ENCODE data around the gene PRKG1. TPM values are rescaled to one million over a fixed set of nuclear protein-coding genes. Genes with fewer than 3 reads are reported as not detected.

Gene PRKG1
- total RNA-seq, 4 donors from 2014 or later: 0.63 to 4.3 (median 2.1) TPM

DNA sequence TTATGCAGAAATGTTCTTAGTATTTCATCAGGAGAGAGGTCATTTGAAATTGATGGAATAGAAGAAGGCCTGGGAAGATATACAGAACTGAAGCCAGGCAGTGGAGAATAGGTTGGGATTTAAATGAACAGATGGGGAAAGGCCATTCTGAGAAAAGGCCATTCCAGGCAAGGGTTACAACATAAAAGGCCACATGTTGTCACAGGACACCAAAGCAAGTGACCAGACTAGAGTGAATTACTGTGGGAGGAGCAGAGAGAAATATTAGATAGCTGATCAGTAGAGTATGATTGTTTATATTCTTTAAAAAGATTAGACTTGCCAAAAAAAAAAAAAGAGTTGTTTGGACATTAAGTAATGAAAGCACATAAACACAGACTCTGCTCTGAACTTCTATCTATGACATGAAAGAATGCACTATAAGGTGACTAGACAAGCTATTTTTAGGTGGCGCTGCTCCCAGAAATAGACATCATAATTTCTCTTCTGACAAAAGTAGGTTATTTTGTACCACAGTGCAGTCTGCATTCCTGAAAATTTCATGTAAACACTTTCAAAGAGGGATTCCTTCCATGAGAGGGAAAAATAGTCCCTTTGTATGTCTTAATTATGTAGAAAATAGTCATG lies 1184.6 kb downstream of the PRKG1 start:
- 91% methylated on average over 1 of the region's 1 CpG for WGBS, 2 donors
- DNase-seq (ENCODE audit: low spot score in 2 of 2): no peak
- TF ChIP-seq POLR2A (IDR thresholded peaks at IDR 0.05): no peak
- TF ChIP-seq, protein P1, sequence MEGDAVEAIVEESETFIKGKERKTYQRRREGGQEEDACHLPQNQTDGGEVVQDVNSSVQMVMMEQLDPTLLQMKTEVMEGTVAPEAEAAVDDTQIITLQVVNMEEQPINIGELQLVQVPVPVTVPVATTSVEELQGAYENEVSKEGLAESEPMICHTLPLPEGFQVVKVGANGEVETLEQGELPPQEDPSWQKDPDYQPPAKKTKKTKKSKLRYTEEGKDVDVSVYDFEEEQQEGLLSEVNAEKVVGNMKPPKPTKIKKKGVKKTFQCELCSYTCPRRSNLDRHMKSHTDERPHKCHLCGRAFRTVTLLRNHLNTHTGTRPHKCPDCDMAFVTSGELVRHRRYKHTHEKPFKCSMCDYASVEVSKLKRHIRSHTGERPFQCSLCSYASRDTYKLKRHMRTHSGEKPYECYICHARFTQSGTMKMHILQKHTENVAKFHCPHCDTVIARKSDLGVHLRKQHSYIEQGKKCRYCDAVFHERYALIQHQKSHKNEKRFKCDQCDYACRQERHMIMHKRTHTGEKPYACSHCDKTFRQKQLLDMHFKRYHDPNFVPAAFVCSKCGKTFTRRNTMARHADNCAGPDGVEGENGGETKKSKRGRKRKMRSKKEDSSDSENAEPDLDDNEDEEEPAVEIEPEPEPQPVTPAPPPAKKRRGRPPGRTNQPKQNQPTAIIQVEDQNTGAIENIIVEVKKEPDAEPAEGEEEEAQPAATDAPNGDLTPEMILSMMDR (IDR thresholded peaks at IDR 0.05): no peak
- no peak overlapping the region for H3K4me3 ChIP-seq (ENCODE audit: low read depth, poor library complexity, severe bottlenecking)
- intact Hi-C loops (cut with DNase I; ENCODE audit: low total_unique reads): no loop called here

DNA sequence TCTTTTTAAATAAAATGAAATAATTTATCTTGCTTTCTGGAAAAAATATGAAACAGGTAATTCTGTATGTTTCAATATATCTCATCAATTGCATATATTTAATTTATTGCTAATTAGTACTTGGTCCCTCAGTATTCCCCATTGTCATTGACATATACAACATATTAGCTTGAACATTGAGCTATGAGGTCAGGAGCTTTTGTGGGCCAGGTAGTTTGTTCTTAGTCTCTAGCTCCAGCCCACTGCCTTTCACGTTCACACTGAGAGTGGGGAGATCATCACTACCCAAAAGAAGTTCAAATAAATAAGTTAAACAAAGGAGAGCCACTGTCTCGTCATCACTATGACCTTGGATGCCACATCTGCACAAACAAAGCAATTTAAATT lies 1185.1 kb downstream of the PRKG1 start:
- intact Hi-C loops (cut with DNase I; ENCODE audit: low total_unique reads): no loop called here
- no peak for DNase-seq (ENCODE audit: low spot score in 2 of 2)
- no peak overlapping the region for H3K4me3 ChIP-seq (ENCODE audit: low read depth, poor library complexity, severe bottlenecking)
- WGBS, 2 donors: 76 to 79% methylated on average over 2 of the region's 2 CpGs
- no peak for TF ChIP-seq POLR2A (IDR thresholded peaks at IDR 0.05)
- TF ChIP-seq, protein P1 (IDR thresholded peaks at IDR 0.05): no peak

DNA sequence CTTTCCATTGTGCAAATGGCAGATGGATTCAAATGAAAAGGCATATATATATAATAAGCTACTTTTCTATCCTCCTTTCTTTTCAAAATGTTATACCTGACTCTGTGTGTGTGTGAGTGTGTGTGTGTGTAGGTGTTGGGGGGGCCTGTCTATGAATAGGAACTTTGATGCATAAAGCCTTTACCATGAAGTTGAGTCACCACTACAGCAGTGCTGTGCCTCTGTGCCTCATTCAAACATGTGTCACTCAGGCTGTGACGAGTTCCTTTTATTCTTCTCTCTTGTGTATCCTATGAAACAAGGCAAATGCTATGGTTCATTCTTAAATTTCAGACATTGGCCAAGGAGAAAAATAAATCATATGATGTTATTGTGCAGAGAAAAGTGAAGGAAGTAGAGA lies 1187.1 kb downstream of the PRKG1 start:
- DNase-seq (ENCODE audit: low spot score in 2 of 2): no peak
- intact Hi-C loops (cut with DNase I; ENCODE audit: low total_unique reads): no loop called here
- TF ChIP-seq, protein P1 (IDR thresholded peaks at IDR 0.05): no peak
- no peak for TF ChIP-seq POLR2A (IDR thresholded peaks at IDR 0.05)
- WGBS, 2 donors: 74 to 80% methylated on average over 1 of the region's 1 CpG
- no peak overlapping the region for H3K4me3 ChIP-seq (ENCODE audit: low read depth, poor library complexity, severe bottlenecking)

DNA sequence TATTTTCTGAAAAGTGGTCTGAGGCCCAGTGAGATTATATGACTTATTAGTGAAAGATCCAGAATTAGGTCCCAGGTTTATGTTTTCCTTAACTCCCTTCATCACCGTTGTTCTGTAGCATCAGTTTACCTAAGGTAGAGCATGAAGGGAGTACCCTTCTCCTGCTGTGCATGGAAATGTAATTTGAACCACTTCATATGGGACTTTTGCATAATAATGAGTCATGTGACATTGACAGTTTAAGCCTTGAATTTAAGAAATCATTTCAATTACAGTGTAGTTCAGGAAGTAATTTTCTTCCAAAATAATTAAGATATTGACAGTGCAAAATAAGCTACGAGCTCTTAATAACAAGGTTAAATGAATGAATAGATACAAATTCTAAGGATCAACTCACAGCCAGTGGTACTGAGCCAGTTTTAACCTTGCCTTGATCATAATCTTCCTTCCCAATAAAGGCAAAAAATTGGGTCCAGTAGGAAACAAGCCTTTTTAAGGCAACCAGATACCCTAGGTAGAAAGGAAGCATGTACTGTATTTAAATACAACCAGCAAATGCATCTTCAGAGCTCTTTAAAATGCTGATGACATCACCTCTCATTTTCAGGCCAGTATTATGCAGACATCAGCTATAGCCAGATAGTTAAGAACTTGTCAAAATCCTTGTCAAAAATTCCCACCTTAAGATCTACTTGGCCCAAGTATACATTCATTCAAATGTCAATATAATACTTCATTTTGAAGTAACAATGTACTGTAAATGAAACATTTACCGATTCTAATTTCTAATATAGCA lies 1191.0 kb downstream of the PRKG1 start:
- WGBS, 2 donors: 76 to 88% methylated on average over 3 of the region's 3 CpGs

DNA sequence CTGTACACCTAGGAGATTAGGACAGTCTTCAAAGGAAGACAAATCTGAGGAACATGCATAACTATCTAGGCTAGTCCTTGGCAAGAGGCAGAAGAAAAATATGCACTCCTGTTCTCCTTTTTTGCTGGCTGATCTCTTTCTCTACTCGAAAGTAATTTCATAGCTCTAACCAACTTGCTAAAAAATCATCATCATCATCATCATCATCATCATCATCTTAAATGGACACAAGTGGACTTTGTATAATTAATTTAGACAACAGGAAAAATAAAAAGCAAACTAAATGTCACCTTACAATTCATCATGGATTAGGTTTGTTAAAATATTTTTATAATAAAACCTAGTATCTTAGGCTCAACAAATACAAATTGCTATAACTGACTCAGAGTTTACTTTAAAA lies 1192.6 kb downstream of the PRKG1 start:
- intact Hi-C loops (cut with DNase I; ENCODE audit: low total_unique reads): no loop called here
- no peak overlapping the region for H3K4me3 ChIP-seq (ENCODE audit: low read depth, poor library complexity, severe bottlenecking)
- no peak for DNase-seq (ENCODE audit: low spot score in 2 of 2)
- TF ChIP-seq, protein P1 (IDR thresholded peaks at IDR 0.05): no peak
- no peak for TF ChIP-seq POLR2A (IDR thresholded peaks at IDR 0.05)
- 80 to 82% methylated on average over 1 of the region's 1 CpG for WGBS, 2 donors

More for the DNA sequence above, 1191.0 kb downstream of the PRKG1 start:
- intact Hi-C loops (cut with DNase I; ENCODE audit: low total_unique reads): no loop called here
- TF ChIP-seq, protein P1 (IDR thresholded peaks at IDR 0.05): no peak
- no peak for TF ChIP-seq POLR2A (IDR thresholded peaks at IDR 0.05)
- no peak overlapping the region for H3K4me3 ChIP-seq (ENCODE audit: low read depth, poor library complexity, severe bottlenecking)
- DNase-seq (ENCODE audit: low spot score in 2 of 2): no peak
